K562 (cell line): ENCODE measurements around the gene DNASE1L1. TPM values are rescaled to one million over a fixed set of nuclear protein-coding genes. Genes with fewer than 3 reads are reported as not detected.
A peak's percentile ranks its signal among the peaks of the same experiment; 100 is the strongest.

Experiments used
- ATAC-seq: fragments of 200-7000 bp; cut with Tn5 transposase; 3 replicates; pipeline ENCODE4 v1.9.1; 2020; ENCODE audit warnings: moderate library complexity
- BruUV-seq: library from RNA; stranded (reverse); fragments of 400-500 nt; replicated peaks from 2 replicates; lab custom pipeline; 2021; lab: Mats Ljungman, UMichigan
- CTCF ChIA-PET: fragments of 300-600 bp; formaldehyde crosslinking; extraction: SDS; loops from one replicate; lab custom pipeline; 2021; ENCODE audit warnings: low intra/inter-chr PET ratio; lab: Yijun Ruan, JAX
- POLR2A ChIA-PET: fragments of 300-600, 350-650 bp; sonication (Branson Sonifier 250); formaldehyde crosslinking; extraction: SDS; loops from one replicate; lab custom pipeline; 2021; ENCODE audit warnings: antibody characterized with exemption, inconsistent platforms; lab: Yijun Ruan, JAX
- DNase-seq, 4 experiments: peaks; one replicate each; pipeline versions ENCODE4 v3.0.0 to v3.0.0-alpha.2; 2011 to 2018; ENCODE audit warnings: low spot score in 3 of 4, mixed read lengths in 3 of 4; ENCODE audit errors: extremely low read depth in 1 of 4
- FAIRE-seq: peaks from 2 replicates; lab custom pipeline; 2011; peaks lifted over from hg19 to GRCh38; lab: Jason Lieb, UNC
- H2AFZ ChIP-seq: 2 replicates; pipeline ENCODE4 v1.6.0; 2011; ENCODE audit warnings: low read depth, low read length, control low read depth, inconsistent platforms
- H3K27ac ChIP-seq: fragments of 200-600 bp; 3 replicates; pipeline ENCODE4 v1.8.0; 2011; ENCODE audit warnings: low read depth, mild to moderate bottlenecking, control low read depth, inconsistent platforms, low read length, moderate library complexity, mixed read lengths; ENCODE audit errors: extremely low read depth
- H3K27me3 ChIP-seq, 2 experiments: fragments of 300-600 bp in 1 of 2; 2 replicates in 1 of 2; 3 replicates in 1 of 2; pipeline versions ENCODE4 v1.6.0 to v1.8.0; 2011; ENCODE audit warnings: inconsistent platforms in 2 of 2, low read length in 2 of 2, mild to moderate bottlenecking in 1 of 2, mixed read lengths in 1 of 2, moderate library complexity in 1 of 2; ENCODE audit not compliant: control insufficient read depth in 2 of 2, insufficient read depth in 2 of 2
- H3K36me3 ChIP-seq: fragments of 300-600 bp; 3 replicates; pipeline ENCODE4 v1.8.0; 2011; ENCODE audit warnings: mild to moderate bottlenecking, low read length, inconsistent platforms; ENCODE audit not compliant: control insufficient read depth, insufficient read depth
- H3K4me1 ChIP-seq, 2 experiments: fragments of 200-600 bp in 1 of 2; replicated peaks in 1 of 2; 2 replicates in 1 of 2; 3 replicates in 1 of 2; pipeline versions ENCODE4 v1.5.1 to v1.8.0; 2011; ENCODE audit warnings: inconsistent platforms in 2 of 2, low read length in 2 of 2, mild to moderate bottlenecking in 1 of 2, mixed read lengths in 1 of 2, moderate library complexity in 1 of 2; ENCODE audit not compliant: control insufficient read depth in 2 of 2, insufficient read depth in 2 of 2
- H3K4me2 ChIP-seq: 2 replicates; pipeline ENCODE4 v1.6.1; 2011; ENCODE audit warnings: low read length, control low read depth, inconsistent platforms, mixed read lengths; ENCODE audit not compliant: insufficient read depth
- H3K4me3 ChIP-seq: fragments of 200-600 bp; sonication (generic), shearing (Covaris generic); 2 replicates; pipeline ENCODE4 v1.5.1; 2016; ENCODE audit warnings: control low read depth, inconsistent platforms
- H3K79me2 ChIP-seq: fragments of 200-600 bp; 3 replicates; pipeline ENCODE4 v1.8.0; 2011; ENCODE audit warnings: low read length, inconsistent platforms; ENCODE audit not compliant: control insufficient read depth, insufficient read depth
- H3K9ac ChIP-seq, 2 experiments: 2 replicates each; pipeline versions ENCODE4 v1.6.0 to v1.6.1; 2011; ENCODE audit warnings: low read depth in 2 of 2, low read length in 2 of 2, control low read depth in 1 of 2, inconsistent platforms in 1 of 2, mild to moderate bottlenecking in 1 of 2, mixed read lengths in 1 of 2; ENCODE audit not compliant: insufficient read depth in 1 of 2
- H3K9me1 ChIP-seq: one replicate; pipeline ENCODE4 v1.6.0; 2011; ENCODE audit warnings: inconsistent platforms, mild to moderate bottlenecking, low read length, moderate library complexity; ENCODE audit not compliant: control insufficient read depth, insufficient read depth
- H3K9me3 ChIP-seq: replicated peaks from 2 replicates; pipeline ENCODE4 v1.5.1; 2011; ENCODE audit warnings: low read depth, low read length, inconsistent platforms; ENCODE audit not compliant: control insufficient read depth, insufficient read depth
- H4K20me1 ChIP-seq: replicated peaks from 2 replicates; pipeline ENCODE4 v1.6.1; 2011; ENCODE audit warnings: low read length, inconsistent platforms, mixed read lengths; ENCODE audit not compliant: control insufficient read depth, insufficient read depth
- ATF2 ChIP-seq: sonication (generic); formaldehyde crosslinking; IDR thresholded peaks from 2 replicates; pipeline ENCODE4 v1.8.1; 2022; ENCODE audit warnings: missing genetic modification reagents
- ATF3 ChIP-seq, 2 experiments: fragments of 450-650 bp in 1 of 2; sonication (generic) in 1 of 2; formaldehyde crosslinking in 1 of 2; IDR thresholded peaks in 1 of 2; conservative IDR thresholded peaks in 1 of 2; 2 replicates each; pipeline versions ENCODE4 v1.6.1 to v1.8.1; 2016 to 2023; ENCODE audit warnings: mild to moderate bottlenecking in 2 of 2, moderate library complexity in 2 of 2, inconsistent platforms in 1 of 2, missing genetic modification reagents in 1 of 2
- POLR2G ChIP-seq: fragments of 200-400 bp; formaldehyde crosslinking; IDR thresholded peaks from 2 replicates; pipeline ENCODE4 v1.6.1; 2017; ENCODE audit warnings: low read depth, mild to moderate bottlenecking, antibody characterized with exemption, low read length, moderate library complexity
- WGBS: fragments of 100-300 bp; shearing (Covaris generic); methylation state at CpG from one replicate; pipeline ENCODE4 v1.1.6; 2016; ENCODE audit warnings: low coverage, mixed read lengths; ENCODE audit not compliant: insufficient coverage; ENCODE audit errors: missing lambda C conversion rate; 5-methylcytosine and 5-hydroxymethylcytosine counted together
- in situ Hi-C: fragments of 300-500 bp; cut with MboI; formaldehyde crosslinking; loops from 4 replicates; pipeline ENCODE4 v1.15.0; 2018; ENCODE audit warnings: inconsistent platforms, mixed read lengths
- intact Hi-C: fragments of 100-400 bp; cut with micrococcal nuclease; formaldehyde crosslinking; loops from 2 replicates; pipeline ENCODE4 v1.14.2; 2022
- polyA plus RNA-seq, 8 experiments: library from polyadenylated mRNA; depleted of rRNA in 4 of 8; stranded (reverse) in 5 of 8; unstranded in 3 of 8; fragments of >200 nt; fragmentation: Nextera tagmentation in 2 of 8; fragmentation: Illumina TruSeq in 1 of 8; extraction: Ambion mirVana in 2 of 8; extraction: Trizol in 1 of 8; gene quantifications; 2 replicates each; pipeline versions ENCODE4 v1.2.1 to v1.2.3, GENCODE V29; 2011 to 2014; ENCODE audit warnings: inconsistent platforms in 1 of 8, missing spikeins in 1 of 8
- total RNA-seq, 7 experiments: library from RNA; depleted of rRNA in 6 of 7; stranded (reverse); fragments of >200 nt in 6 of 7; fragmentation: Illumina TruSeq in 2 of 7; extraction: Trizol in 2 of 7; gene quantifications; 2 replicates each; pipeline versions ENCODE4 v1.2.1 to v1.2.3, GENCODE V29; 2011 to 2021; ENCODE audit warnings: low replicate concordance in 1 of 7

The DNASE1L1 gene
- total and polyA plus RNA-seq, 9 of the 15 experiments (the other 6 are each of a cell fraction or from before 2014, with no cell fraction given) = 0.73 to 12.6 (median 7.9) TPM

- DNase-seq (no peak), ATAC-seq (no peak), FAIRE-seq (no peak)
- intact Hi-C loops = no loop called here
- H3K4me2 ChIP-seq = no peak overlapping the region
- 0 out of 2 replicates have a peak, but pooled peaks have one; percentile 28 for TF ChIP-seq POLR2G
- no peak for TF ChIP-seq ATF3 (IDR thresholded peaks at IDR 0.05)
- no peak for TF ChIP-seq ATF3 (CRISPR knock-in tag; conservative IDR thresholded peaks at IDR 0.05)
- no peak for TF ChIP-seq ATF2 (CRISPR knock-in tag)
- H3K9ac ChIP-seq = no peak overlapping the region
- H4K20me1 ChIP-seq = no peaks in the 10 kb centered on the region
- peaks cover 67% of the 10 kb centered on the region; the same call in 2 of the 3 replicates for H3K36me3 ChIP-seq
- no peak overlapping the region for H2AFZ ChIP-seq
- H3K27me3 ChIP-seq = no peaks in the 10 kb centered on the region
- no peak overlapping the region for H3K4me3 ChIP-seq
- H3K9me1 ChIP-seq = no peaks in the 10 kb centered on the region
- ChIA-PET POLR2A (interaction anchor here (0.8 to 1.2 kb wide), 2 partner anchors 9 to 47 kb away, joined by 3 read pairs; no protein-coding TSS in a partner anchor), CTCF (no interaction called here)
- BruUV-seq = no TSS peak
- WGBS = 100% methylated on average over 3 of the region's 12 CpGs
- H3K79me2 ChIP-seq = peaks cover 18% of the 10 kb centered on the region
- in situ Hi-C loops = no loop called here
- no peaks in the 10 kb centered on the region for H3K9me3 ChIP-seq
- peaks cover 9 to 42% of the 10 kb centered on the region in 2 experiments; a peak in 4 of 5 replicates for H3K4me1 ChIP-seq
- H3K27ac ChIP-seq = no peak overlapping the region
Measured at GRCh38 chrX:154446430-154446829, 37.4 kb upstream of the DNASE1L1 start.
